Kidney glomerular epithelial cell (primary cell): Measurements from ENCODE around the gene FAAH.

Experiments used
- DNase-seq: peaks from one replicate; lab custom pipeline; 2025; lab: John Stamatoyannopoulos, UW

The FAAH gene

GRCh38 chr1:46451948-46452930 is 58.1 kb downstream of the FAAH start:
- no peak for DNase-seq

DNA sequence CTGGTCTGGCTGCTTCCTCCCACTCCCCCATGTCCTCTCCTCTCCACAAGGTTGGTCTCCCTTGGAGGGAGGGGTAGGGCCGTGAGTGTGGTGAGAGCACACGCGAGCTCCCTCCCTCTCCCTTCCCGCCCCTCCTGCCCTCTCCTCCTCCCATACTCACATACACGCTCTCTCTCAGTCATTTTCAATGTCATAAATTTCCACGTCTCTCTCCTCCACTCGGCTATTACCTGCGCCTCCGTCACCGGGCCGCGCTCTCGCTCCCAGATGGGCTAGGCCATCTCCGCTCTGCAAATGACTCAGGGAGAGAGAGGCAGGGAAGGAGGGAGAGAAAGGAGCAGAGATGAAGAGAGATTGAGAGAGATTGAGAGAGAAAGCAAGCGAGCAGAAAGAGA is 58.8 kb downstream of the FAAH start:
- DNase-seq, result no peak

DNA sequence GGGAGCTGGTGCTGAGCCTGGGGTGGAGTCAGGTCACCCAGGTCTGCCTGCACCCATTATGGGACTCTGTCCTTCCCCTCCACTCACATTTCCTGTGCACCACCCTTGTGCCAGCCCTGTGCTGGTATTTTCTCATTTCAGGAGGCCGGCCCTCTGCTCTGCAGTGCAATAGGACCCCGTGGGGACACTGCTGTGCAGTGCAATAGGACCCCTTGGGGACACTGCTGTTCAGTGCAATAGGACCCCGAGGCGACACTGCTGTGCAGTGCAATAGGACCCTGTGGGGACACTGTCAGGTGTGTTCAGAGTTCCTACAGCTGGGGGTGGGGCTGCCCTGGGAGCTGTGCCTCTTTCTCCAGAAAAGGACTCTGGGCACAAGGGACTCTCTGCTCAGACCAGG is 59.3 kb downstream of the FAAH start:
- no peak for DNase-seq

- DNase-seq, result no peak
Measured at GRCh38 chr1:46455951-46456350, 61.8 kb downstream of the FAAH start.

DNA sequence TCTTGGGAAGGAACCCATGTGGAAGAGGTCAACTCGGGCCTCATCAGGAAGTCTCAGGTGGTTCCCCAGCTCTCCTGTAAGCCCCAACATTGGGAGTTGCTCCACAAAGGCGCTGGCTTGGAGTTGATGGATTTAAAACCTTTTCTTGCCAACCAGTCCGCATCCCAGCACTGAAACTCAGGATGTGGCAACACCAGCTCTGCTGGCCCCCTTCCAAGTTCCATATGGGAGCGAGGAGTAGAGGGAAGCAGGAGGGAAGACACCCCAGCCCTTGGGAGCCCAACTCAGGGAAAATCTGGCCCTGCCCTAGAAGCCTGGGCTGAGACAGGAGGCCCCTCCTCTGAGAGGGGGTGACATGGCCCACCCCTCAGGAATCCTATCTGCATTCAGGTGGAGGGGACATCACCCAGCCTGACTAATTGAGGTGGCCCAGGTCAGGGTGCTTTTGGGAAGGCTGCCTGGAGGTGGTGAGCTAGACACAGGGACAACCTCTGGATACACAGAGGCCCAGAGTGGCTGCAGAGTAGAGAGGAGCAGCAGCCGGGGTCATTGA is 62.4 kb downstream of the FAAH start:
- DNase-seq, result no peak

GRCh38 chr1:46457178-46457577 is 63.1 kb downstream of the FAAH start:
- DNase-seq, result no peak

- DNase-seq, result no peak
Measured at GRCh38 chr1:46458190-46458589, 64.1 kb downstream of the FAAH start.

DNA sequence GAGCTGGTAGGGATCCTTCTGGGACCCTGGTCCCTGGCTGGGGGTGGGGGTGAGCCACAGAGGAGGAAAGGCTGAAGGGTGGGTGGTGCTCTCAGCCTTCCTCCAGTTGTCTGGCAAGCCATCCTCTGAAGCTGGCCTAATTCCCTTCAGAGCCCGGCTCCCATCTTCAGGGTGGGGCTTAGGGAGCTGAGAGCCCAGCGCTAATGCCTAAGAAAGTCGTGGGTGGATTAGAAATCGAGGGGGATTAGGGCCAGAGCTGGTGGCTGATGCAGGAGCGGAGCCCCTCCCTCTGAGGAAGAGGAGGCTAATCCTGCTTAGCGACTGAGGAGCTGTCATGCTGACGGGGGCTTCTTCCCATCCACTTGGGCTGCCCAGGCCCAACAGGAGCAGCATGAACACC is 64.7 kb downstream of the FAAH start:
- DNase-seq, result no peak

GRCh38 chr1:46459315-46459714 is 65.2 kb downstream of the FAAH start:
- no peak for DNase-seq

- DNase-seq, result no peak
Measured at GRCh38 chr1:46461017-46461808, 67.1 kb downstream of the FAAH start.

- no peak for DNase-seq
Measured at GRCh38 chr1:46461809-46462448, 67.8 kb downstream of the FAAH start.
